ENCODE results near the gene PIBF1.
"Not testable (repeated sequence)": the region's sequence is repeated elsewhere in the genome, so short reads cannot be mapped to it uniquely, and the experiment has no call there.

Gene PIBF1

DNA sequence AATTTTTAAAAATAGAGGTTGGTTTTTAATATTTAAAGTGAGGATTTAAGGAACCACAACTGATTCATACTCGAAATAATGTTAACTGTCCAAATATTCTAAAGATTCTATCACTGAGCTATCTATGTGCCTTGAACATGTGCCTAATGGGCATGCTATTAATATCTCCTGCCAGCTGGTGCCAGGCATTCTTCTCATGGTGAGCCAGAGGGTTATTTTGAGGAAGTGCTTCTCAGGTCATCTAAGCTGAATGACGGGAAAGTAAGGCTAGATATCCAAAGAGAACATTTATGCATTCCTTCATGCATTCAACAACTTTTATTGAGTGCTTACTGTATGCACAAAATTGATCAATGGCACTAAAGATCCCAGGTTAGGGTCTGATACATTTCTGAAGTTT, 138.2 kb downstream of the PIBF1 start:
- H3K9ac ChIP-seq (ENCODE audit: insufficient read length), result no peak overlapping the region
- no peak for TF ChIP-seq EZH2 (IDR thresholded peaks at IDR 0.05)
- TF ChIP-seq POLR2AphosphoS5 (IDR thresholded peaks at IDR 0.05; ENCODE audit: borderline replicate concordance, low read depth, low read length), result no peak
- no peak for TF ChIP-seq FOXP2 (optimal IDR thresholded peaks at IDR 0.05; ENCODE audit: control extremely low read depth, extremely low read length, insufficient read depth)
- H3K4me3 ChIP-seq, result no peak overlapping the region
- peaks cover 2% of the 10 kb centered on the region; the same call in 1 of the 2 replicates for H3K36me3 ChIP-seq (ENCODE audit: insufficient read depth, low read length)
- H3K9me3 ChIP-seq (ENCODE audit: low read depth, low read length), result no peaks in the 10 kb centered on the region
- no peak overlapping the region for H3K27ac ChIP-seq
- DNase-seq (ENCODE audit: low read depth, low spot score), result no peak

DNA sequence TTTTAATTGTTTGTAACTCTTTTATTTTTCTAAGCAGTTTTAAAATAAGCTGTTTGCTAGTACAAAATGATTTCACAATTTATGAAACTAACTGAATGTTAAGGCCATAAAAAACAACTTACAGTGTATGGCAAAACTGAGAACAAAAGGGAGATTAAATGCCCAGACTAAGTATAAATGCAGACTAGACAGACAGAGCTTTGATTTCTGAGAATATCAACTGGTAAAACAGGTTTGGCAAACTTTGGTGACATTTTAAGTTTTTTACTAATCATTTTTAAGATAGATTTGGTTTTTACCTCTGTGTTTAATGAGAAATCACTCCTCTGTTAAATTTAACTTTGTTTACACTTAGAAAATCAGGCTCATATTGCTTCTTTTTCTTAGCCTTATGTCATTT, 149.4 kb downstream of the PIBF1 start:
- no peak for TF ChIP-seq EZH2 (IDR thresholded peaks at IDR 0.05)
- TF ChIP-seq POLR2AphosphoS5 (IDR thresholded peaks at IDR 0.05; ENCODE audit: borderline replicate concordance, low read depth, low read length), result no peak
- no peak for TF ChIP-seq FOXP2 (optimal IDR thresholded peaks at IDR 0.05; ENCODE audit: control extremely low read depth, extremely low read length, insufficient read depth)
- no peak overlapping the region for H3K9ac ChIP-seq (ENCODE audit: insufficient read length)
- no peak overlapping the region for H3K4me3 ChIP-seq
- no peaks in the 10 kb centered on the region for H3K9me3 ChIP-seq (ENCODE audit: low read depth, low read length)
- H3K27ac ChIP-seq, result no peak overlapping the region
- no peak for DNase-seq (ENCODE audit: low read depth, low spot score)
- H3K36me3 ChIP-seq (ENCODE audit: insufficient read depth, low read length), result no peaks in the 10 kb centered on the region; the same call in none of the 2 replicates

DNA sequence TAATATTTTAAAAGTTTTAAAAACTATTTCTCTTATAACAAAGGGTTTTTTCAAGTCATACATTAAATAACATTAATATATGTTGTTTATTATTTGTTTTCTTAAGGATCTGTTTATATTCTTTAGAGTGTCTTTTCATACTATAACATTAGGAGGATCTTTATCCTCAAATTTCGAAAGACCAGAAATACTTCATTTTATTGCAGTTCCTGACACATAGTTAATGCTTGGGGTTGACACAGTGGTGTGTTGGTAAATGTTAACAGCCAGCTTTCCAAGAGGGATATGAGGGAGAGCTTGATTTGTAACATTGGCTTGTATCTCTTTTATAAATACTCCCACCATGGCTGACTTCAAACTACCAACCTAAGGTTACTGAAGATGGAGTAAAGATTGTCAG, 150.3 kb downstream of the PIBF1 start:
- TF ChIP-seq POLR2AphosphoS5 (IDR thresholded peaks at IDR 0.05; ENCODE audit: borderline replicate concordance, low read depth, low read length) (no peak), EZH2 (IDR thresholded peaks at IDR 0.05) (no peak), FOXP2 (optimal IDR thresholded peaks at IDR 0.05; ENCODE audit: control extremely low read depth, extremely low read length, insufficient read depth) (no peak)
- H3K9me3 ChIP-seq (ENCODE audit: low read depth, low read length), result no peaks in the 10 kb centered on the region
- no peak overlapping the region for H3K27ac ChIP-seq
- no peaks in the 10 kb centered on the region; the same call in none of the 2 replicates for H3K36me3 ChIP-seq (ENCODE audit: insufficient read depth, low read length)
- H3K9ac ChIP-seq (ENCODE audit: insufficient read length), result no peak overlapping the region
- H3K4me3 ChIP-seq, result no peak overlapping the region
- DNase-seq (ENCODE audit: low read depth, low spot score), result no peak

GRCh38 chr13:72946267-72946666, 164.3 kb downstream of the PIBF1 start:
- not testable (repeated sequence) for H3K4me3 ChIP-seq; DNase-seq (ENCODE audit: low read depth, low spot score); H3K36me3 ChIP-seq (ENCODE audit: insufficient read depth, low read length); H3K9ac ChIP-seq (ENCODE audit: insufficient read length); H3K9me3 ChIP-seq (ENCODE audit: low read depth, low read length); H3K27ac ChIP-seq

DNA sequence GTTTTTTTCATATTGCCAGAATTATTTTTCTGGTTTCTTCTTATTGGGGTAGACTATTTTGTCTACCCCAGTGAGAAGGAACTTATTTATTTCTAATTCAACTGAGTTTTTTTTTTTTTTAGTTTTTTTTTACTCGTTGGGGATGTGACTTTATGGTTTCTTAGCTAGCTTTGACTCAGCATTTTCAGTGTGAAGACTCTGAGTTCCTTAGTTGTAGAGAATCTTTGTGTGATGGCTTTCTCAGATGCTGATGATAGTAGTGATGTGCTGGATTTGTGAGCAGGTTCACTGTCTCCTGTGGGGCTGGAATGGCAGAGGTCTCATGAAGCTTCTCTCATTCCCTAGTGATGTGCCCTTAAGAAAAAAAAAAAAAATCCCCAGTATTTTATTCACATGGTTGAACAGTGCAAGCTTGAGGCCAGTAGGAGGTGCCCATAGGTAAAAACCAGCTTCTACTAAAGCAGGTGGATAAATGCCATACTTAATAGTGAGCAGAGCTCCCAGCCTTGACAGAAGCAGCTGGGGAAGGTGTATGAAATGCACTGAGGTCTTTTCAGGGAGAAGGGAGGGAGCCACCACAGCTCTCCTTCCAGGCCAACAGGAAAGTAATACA, 170.7 kb downstream of the PIBF1 start:
- no peak for DNase-seq (ENCODE audit: low read depth, low spot score)

GRCh38 chr13:72953391-72953965, 171.5 kb downstream of the PIBF1 start:
- DNase-seq (ENCODE audit: low read depth, low spot score), result no peak
- no peak overlapping the region for H3K4me3 ChIP-seq
- H3K27ac ChIP-seq, result no peak overlapping the region
- no peaks in the 10 kb centered on the region for H3K9me3 ChIP-seq (ENCODE audit: low read depth, low read length)
- no peak overlapping the region for H3K9ac ChIP-seq (ENCODE audit: insufficient read length)
- TF ChIP-seq FOXP2 (optimal IDR thresholded peaks at IDR 0.05; ENCODE audit: control extremely low read depth, extremely low read length, insufficient read depth) (no peak), EZH2 (IDR thresholded peaks at IDR 0.05) (no peak), POLR2AphosphoS5 (IDR thresholded peaks at IDR 0.05; ENCODE audit: borderline replicate concordance, low read depth, low read length) (no peak)
- 0 out of 2 replicates have a peak, but pooled peaks cover 5% of the 10 kb centered on the region for H3K36me3 ChIP-seq (ENCODE audit: insufficient read depth, low read length)

More for the DNA sequence above, 170.7 kb downstream of the PIBF1 start:
- TF ChIP-seq EZH2 (IDR thresholded peaks at IDR 0.05) (no peak), FOXP2 (optimal IDR thresholded peaks at IDR 0.05; ENCODE audit: control extremely low read depth, extremely low read length, insufficient read depth) (no peak), POLR2AphosphoS5 (IDR thresholded peaks at IDR 0.05; ENCODE audit: borderline replicate concordance, low read depth, low read length) (no peak)
- H3K36me3 ChIP-seq (ENCODE audit: insufficient read depth, low read length), result 0 out of 2 replicates have a peak, but pooled peaks cover 5% of the 10 kb centered on the region
- no peaks in the 10 kb centered on the region for H3K9me3 ChIP-seq (ENCODE audit: low read depth, low read length)
- no peak overlapping the region for H3K9ac ChIP-seq (ENCODE audit: insufficient read length)
- no peak overlapping the region for H3K4me3 ChIP-seq
- no peak overlapping the region for H3K27ac ChIP-seq

GRCh38 chr13:72959643-72960042, 177.7 kb downstream of the PIBF1 start:
- 0 out of 2 replicates have a peak, but pooled peaks cover 5% of the 10 kb centered on the region for H3K36me3 ChIP-seq (ENCODE audit: insufficient read depth, low read length)
- no peak overlapping the region for H3K27ac ChIP-seq
- no peak overlapping the region for H3K4me3 ChIP-seq
- DNase-seq (ENCODE audit: low read depth, low spot score), result no peak
- no peak overlapping the region for H3K9ac ChIP-seq (ENCODE audit: insufficient read length)
- TF ChIP-seq EZH2 (IDR thresholded peaks at IDR 0.05) (no peak), POLR2AphosphoS5 (IDR thresholded peaks at IDR 0.05; ENCODE audit: borderline replicate concordance, low read depth, low read length) (no peak), FOXP2 (optimal IDR thresholded peaks at IDR 0.05; ENCODE audit: control extremely low read depth, extremely low read length, insufficient read depth) (no peak)
- no peaks in the 10 kb centered on the region for H3K9me3 ChIP-seq (ENCODE audit: low read depth, low read length)

DNA sequence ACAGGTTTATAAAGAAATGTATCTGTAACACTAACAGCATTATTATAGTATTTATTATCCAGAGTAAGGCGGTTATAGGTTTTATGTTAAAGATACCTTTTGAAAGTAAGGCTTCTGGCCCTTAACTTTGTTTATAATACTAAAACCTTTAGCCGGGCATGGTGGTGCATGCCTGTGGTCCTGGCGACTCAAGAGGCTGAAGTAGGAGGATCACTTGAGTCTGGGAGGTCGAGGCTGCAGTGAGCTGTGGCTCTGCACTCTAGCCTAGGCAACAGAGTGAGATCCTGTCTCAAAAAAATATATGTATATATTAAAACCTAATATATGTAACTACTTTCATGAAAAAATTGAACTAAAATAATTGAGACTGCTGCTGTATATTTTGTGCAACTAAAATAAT, 178.2 kb downstream of the PIBF1 start:
- no peak for DNase-seq (ENCODE audit: low read depth, low spot score)
- TF ChIP-seq POLR2AphosphoS5 (IDR thresholded peaks at IDR 0.05; ENCODE audit: borderline replicate concordance, low read depth, low read length), result no peak
- no peak overlapping the region for H3K27ac ChIP-seq
- no peak overlapping the region for H3K4me3 ChIP-seq
- no peak overlapping the region for H3K9ac ChIP-seq (ENCODE audit: insufficient read length)
- H3K36me3 ChIP-seq (ENCODE audit: insufficient read depth, low read length), result peaks cover 7% of the 10 kb centered on the region; the same call in 1 of the 2 replicates
- no peaks in the 10 kb centered on the region for H3K9me3 ChIP-seq (ENCODE audit: low read depth, low read length)

- H3K4me3 ChIP-seq, result no peak overlapping the region
- no peak for DNase-seq (ENCODE audit: low read depth, low spot score)
- H3K27ac ChIP-seq, result no peak overlapping the region
- H3K9me3 ChIP-seq (ENCODE audit: low read depth, low read length), result no peaks in the 10 kb centered on the region
- TF ChIP-seq POLR2AphosphoS5 (IDR thresholded peaks at IDR 0.05; ENCODE audit: borderline replicate concordance, low read depth, low read length) (no peak), FOXP2 (optimal IDR thresholded peaks at IDR 0.05; ENCODE audit: control extremely low read depth, extremely low read length, insufficient read depth) (no peak), EZH2 (IDR thresholded peaks at IDR 0.05) (no peak)
- H3K9ac ChIP-seq (ENCODE audit: insufficient read length), result no peak overlapping the region
- H3K36me3 ChIP-seq (ENCODE audit: insufficient read depth, low read length), result peaks cover 9% of the 10 kb centered on the region; the same call in 1 of the 2 replicates
Observed at GRCh38 chr13:72960541-72960940, 178.6 kb downstream of the PIBF1 start.

All from SK-N-MC (cell line).